ENCODE results near the gene CRYBG1. TPM values are rescaled to one million over a fixed set of nuclear protein-coding genes. Genes with fewer than 3 reads are reported as not detected.

The CRYBG1 gene
- total and polyA plus RNA-seq, 2 of the 13 experiments (the other 11 are each of a cell fraction or from before 2014, with no cell fraction given), result 10.1 to 21.9 TPM

DNA sequence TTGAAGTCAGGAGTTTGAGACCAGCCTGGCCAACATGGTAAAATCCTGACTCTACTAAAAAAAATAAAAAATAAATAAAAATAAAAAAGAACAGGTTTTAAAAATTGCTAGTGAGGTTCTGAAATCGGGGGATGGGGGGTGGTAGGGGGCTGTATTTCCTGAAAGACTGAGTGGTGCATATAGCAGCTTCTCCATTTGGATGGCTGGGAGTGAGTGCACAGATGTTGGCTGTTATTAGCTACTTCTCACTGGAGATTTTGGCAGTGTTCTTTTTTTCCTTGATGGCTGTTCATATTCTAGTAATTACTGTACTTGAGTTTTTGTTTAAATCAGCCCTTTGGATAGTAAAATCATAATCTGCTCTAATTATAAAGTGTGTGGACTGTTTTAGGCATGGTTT, 189.0 kb downstream of the CRYBG1 start:
- H3K36me3 ChIP-seq (replicated peaks in 1 of 2; ENCODE audit: control insufficient read depth in 1 of 2, insufficient read depth in 2 of 2, low read length in 2 of 2), result peaks cover 8 to 30% of the 10 kb centered on the region in 2 experiments; a peak in 4 of 5 replicates
- intact Hi-C loops (cut with micrococcal nuclease; ENCODE audit: unreplicated experiment) (loop anchor here (5.0 kb wide), 1 partner anchor 37 kb away; no protein-coding TSS in a partner anchor), in situ Hi-C loops (cut with HindIII; ENCODE audit: extremely low pct_ligation_motif_present, low pct_unique_long_range_greater_than_20kb) (no loop called here)
- FAIRE-seq (no peak), DNase-seq (ENCODE audit: low spot score) (no peak), ATAC-seq (no peak)
- ChIA-PET POLR2A (no interaction called here), CTCF (ENCODE audit: low intra/inter-chr PET ratio, low total read pairs) (no interaction called here)
- no TSS peak for BruUV-seq (replicated peaks)
- H2AFZ ChIP-seq (ENCODE audit: low read length), result no peak overlapping the region
- H3K9ac ChIP-seq (ENCODE audit: insufficient read depth, low read depth, low read length), result no peak overlapping the region
- TF ChIP-seq SMARCC2 (IDR thresholded peaks at IDR 0.05) (no peak), ZNF564 (CRISPR knock-in tag; IDR thresholded peaks at IDR 0.05) (no peak)
- peaks cover 38% of the 10 kb centered on the region for H3K4me1 ChIP-seq (ENCODE audit: insufficient read depth, low read length)
- no peak overlapping the region for H3K27ac ChIP-seq (ENCODE audit: extremely low read length, insufficient read depth, low read length)
- no peaks in the 10 kb centered on the region for H3K27me3 ChIP-seq (ENCODE audit: control insufficient read depth in 1 of 2, insufficient read depth in 2 of 2, low read length in 2 of 2)
- no peaks in the 10 kb centered on the region for H3K9me3 ChIP-seq (ENCODE audit: low read length)
- no peaks in the 10 kb centered on the region for H3K79me2 ChIP-seq (ENCODE audit: insufficient read depth, low read length)
- no peak overlapping the region for H3K4me2 ChIP-seq (ENCODE audit: low read depth, low read length)
- 97% methylated on average over 1 of the region's 1 CpG for WGBS (ENCODE audit: low lambda C conversion rate)
- H4K20me1 ChIP-seq (ENCODE audit: insufficient read depth, low read length), result no peaks in the 10 kb centered on the region
- H3K4me3 ChIP-seq (replicated peaks in 1 of 3; ENCODE audit: insufficient read depth in 1 of 3, low read depth in 2 of 3, low read length in 3 of 3), result no peak overlapping the region

DNA sequence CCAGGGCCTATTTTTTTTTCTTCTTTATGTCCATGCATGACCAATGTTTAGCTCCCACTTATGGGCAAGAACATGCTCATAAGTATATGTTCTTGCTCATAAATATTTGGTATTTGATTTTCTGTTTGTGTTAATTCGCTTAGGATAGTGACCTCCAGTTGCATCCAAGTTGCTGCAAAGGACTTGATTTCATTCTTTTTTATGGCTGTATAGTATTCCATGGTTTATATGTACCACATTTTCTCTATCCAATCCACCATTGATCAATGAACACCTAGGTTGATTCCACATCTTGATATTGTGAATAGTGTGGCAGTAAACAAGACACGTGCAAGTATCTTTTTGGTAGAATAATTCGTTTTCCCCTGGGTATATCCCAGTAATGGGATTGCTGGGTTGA, 190.6 kb downstream of the CRYBG1 start:
- CTCF ChIA-PET (ENCODE audit: low intra/inter-chr PET ratio, low total read pairs), result no interaction called here
- H3K27ac ChIP-seq (ENCODE audit: extremely low read length, insufficient read depth, low read length), result no peak overlapping the region
- no peaks in the 10 kb centered on the region for H3K9me3 ChIP-seq (ENCODE audit: low read length)
- peaks cover 8 to 36% of the 10 kb centered on the region in 2 experiments; a peak in 4 of 5 replicates for H3K36me3 ChIP-seq (replicated peaks in 1 of 2; ENCODE audit: control insufficient read depth in 1 of 2, insufficient read depth in 2 of 2, low read length in 2 of 2)
- 93% methylated on average over 3 of the region's 3 CpGs for WGBS (ENCODE audit: low lambda C conversion rate)
- H3K27me3 ChIP-seq (ENCODE audit: control insufficient read depth in 1 of 2, insufficient read depth in 2 of 2, low read length in 2 of 2), result no peaks in the 10 kb centered on the region
- ATAC-seq, result no peak
- no TSS peak for BruUV-seq (replicated peaks)
- H4K20me1 ChIP-seq (ENCODE audit: insufficient read depth, low read length), result no peaks in the 10 kb centered on the region
- H3K4me1 ChIP-seq (ENCODE audit: insufficient read depth, low read length), result peaks cover 33% of the 10 kb centered on the region
- DNase-seq (ENCODE audit: low spot score), result no peak
- intact Hi-C loops (cut with micrococcal nuclease; ENCODE audit: unreplicated experiment), result no loop called here
- no peaks in the 10 kb centered on the region for H3K79me2 ChIP-seq (ENCODE audit: insufficient read depth, low read length)
- no peak for FAIRE-seq
- H3K4me3 ChIP-seq (replicated peaks in 1 of 3; ENCODE audit: insufficient read depth in 1 of 3, low read depth in 2 of 3, low read length in 3 of 3), result no peak overlapping the region
- H3K4me2 ChIP-seq (ENCODE audit: low read depth, low read length), result no peak overlapping the region
- POLR2A ChIA-PET, result no interaction called here
- H3K9ac ChIP-seq (ENCODE audit: insufficient read depth, low read depth, low read length), result no peak overlapping the region
- in situ Hi-C loops (cut with HindIII; ENCODE audit: extremely low pct_ligation_motif_present, low pct_unique_long_range_greater_than_20kb), result no loop called here
- H2AFZ ChIP-seq (ENCODE audit: low read length), result no peak overlapping the region
- TF ChIP-seq MEF2D (CRISPR knock-in tag; IDR thresholded peaks at IDR 0.05) (no peak), RELA (CRISPR knock-in tag; IDR thresholded peaks at IDR 0.05) (no peak), MIXL1 (CRISPR knock-in tag; IDR thresholded peaks at IDR 0.05) (no peak), SMYD3 (CRISPR knock-in tag; IDR thresholded peaks at IDR 0.05) (no peak)
- TF ChIP-seq, protein P1, sequence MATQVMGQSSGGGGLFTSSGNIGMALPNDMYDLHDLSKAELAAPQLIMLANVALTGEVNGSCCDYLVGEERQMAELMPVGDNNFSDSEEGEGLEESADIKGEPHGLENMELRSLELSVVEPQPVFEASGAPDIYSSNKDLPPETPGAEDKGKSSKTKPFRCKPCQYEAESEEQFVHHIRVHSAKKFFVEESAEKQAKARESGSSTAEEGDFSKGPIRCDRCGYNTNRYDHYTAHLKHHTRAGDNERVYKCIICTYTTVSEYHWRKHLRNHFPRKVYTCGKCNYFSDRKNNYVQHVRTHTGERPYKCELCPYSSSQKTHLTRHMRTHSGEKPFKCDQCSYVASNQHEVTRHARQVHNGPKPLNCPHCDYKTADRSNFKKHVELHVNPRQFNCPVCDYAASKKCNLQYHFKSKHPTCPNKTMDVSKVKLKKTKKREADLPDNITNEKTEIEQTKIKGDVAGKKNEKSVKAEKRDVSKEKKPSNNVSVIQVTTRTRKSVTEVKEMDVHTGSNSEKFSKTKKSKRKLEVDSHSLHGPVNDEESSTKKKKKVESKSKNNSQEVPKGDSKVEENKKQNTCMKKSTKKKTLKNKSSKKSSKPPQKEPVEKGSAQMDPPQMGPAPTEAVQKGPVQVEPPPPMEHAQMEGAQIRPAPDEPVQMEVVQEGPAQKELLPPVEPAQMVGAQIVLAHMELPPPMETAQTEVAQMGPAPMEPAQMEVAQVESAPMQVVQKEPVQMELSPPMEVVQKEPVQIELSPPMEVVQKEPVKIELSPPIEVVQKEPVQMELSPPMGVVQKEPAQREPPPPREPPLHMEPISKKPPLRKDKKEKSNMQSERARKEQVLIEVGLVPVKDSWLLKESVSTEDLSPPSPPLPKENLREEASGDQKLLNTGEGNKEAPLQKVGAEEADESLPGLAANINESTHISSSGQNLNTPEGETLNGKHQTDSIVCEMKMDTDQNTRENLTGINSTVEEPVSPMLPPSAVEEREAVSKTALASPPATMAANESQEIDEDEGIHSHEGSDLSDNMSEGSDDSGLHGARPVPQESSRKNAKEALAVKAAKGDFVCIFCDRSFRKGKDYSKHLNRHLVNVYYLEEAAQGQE (IDR thresholded peaks at IDR 0.05; ENCODE audit: borderline replicate concordance in 1 of 2, low read depth in 1 of 2, low read length in 2 of 2), result no peak
- TF ChIP-seq, protein P2, sequence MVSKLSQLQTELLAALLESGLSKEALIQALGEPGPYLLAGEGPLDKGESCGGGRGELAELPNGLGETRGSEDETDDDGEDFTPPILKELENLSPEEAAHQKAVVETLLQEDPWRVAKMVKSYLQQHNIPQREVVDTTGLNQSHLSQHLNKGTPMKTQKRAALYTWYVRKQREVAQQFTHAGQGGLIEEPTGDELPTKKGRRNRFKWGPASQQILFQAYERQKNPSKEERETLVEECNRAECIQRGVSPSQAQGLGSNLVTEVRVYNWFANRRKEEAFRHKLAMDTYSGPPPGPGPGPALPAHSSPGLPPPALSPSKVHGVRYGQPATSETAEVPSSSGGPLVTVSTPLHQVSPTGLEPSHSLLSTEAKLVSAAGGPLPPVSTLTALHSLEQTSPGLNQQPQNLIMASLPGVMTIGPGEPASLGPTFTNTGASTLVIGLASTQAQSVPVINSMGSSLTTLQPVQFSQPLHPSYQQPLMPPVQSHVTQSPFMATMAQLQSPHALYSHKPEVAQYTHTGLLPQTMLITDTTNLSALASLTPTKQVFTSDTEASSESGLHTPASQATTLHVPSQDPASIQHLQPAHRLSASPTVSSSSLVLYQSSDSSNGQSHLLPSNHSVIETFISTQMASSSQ (IDR thresholded peaks at IDR 0.05; ENCODE audit: low read depth), result no peak
- TF ChIP-seq, protein P2 (CRISPR knock-in tag; IDR thresholded peaks at IDR 0.05; ENCODE audit: borderline replicate concordance), result no peak
- TF ChIP-seq, protein P3, sequence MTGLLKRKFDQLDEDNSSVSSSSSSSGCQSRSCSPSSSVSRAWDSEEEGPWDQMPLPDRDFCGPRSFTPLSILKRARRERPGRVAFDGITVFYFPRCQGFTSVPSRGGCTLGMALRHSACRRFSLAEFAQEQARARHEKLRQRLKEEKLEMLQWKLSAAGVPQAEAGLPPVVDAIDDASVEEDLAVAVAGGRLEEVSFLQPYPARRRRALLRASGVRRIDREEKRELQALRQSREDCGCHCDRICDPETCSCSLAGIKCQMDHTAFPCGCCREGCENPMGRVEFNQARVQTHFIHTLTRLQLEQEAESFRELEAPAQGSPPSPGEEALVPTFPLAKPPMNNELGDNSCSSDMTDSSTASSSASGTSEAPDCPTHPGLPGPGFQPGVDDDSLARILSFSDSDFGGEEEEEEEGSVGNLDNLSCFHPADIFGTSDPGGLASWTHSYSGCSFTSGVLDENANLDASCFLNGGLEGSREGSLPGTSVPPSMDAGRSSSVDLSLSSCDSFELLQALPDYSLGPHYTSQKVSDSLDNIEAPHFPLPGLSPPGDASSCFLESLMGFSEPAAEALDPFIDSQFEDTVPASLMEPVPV (CRISPR knock-in tag; IDR thresholded peaks at IDR 0.05), result no peak
